Measurements from ENCODE around the gene COPS4.

DNA sequence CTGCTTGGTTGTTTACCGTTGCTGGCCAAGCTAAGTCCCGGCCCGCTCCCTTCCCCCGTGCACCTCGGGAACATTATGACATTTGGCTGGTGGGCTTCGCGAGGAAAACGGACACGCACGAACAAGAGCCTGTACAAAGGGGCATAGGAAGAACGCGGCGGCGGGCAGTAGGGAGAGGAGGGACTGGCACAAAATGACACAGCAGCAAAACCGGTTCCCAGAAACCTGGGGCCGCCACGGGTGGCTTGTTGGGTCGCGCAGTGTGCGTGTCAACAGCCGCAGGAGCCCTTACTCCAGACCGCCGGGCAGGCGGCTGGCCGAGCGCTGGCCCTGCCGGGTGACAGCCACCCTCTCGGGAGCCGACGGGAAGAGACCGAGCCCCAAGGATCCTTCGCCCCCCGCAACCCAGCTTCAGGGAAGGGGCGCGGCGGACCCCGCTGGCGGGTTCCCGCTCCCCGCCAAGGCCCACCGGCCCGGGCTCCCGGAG lies 22.7 kb upstream of the COPS4 start:
- TF ChIP-seq SP1 (IDR thresholded peaks at IDR 0.05) (no peak), SUZ12 (IDR thresholded peaks at IDR 0.05) (no peak), BHLHE40 (IDR thresholded peaks at IDR 0.05; ENCODE audit: borderline replicate concordance) (no peak), LEF1 (IDR thresholded peaks at IDR 0.05; ENCODE audit: borderline replicate concordance) (no peak), ELF4 (IDR thresholded peaks at IDR 0.05) (no peak), NFRKB (IDR thresholded peaks at IDR 0.05) (no peak), CTBP1 (IDR thresholded peaks at IDR 0.05; ENCODE audit: borderline replicate concordance) (no peak), ARNT (IDR thresholded peaks at IDR 0.05) (no peak), FOXA1 (IDR thresholded peaks at IDR 0.05) (no peak), FOXM1 (IDR thresholded peaks at IDR 0.05; ENCODE audit: borderline replicate concordance) (no peak)
- TF ChIP-seq, protein P1, sequence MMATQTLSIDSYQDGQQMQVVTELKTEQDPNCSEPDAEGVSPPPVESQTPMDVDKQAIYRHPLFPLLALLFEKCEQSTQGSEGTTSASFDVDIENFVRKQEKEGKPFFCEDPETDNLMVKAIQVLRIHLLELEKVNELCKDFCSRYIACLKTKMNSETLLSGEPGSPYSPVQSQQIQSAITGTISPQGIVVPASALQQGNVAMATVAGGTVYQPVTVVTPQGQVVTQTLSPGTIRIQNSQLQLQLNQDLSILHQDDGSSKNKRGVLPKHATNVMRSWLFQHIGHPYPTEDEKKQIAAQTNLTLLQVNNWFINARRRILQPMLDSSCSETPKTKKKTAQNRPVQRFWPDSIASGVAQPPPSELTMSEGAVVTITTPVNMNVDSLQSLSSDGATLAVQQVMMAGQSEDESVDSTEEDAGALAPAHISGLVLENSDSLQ (IDR thresholded peaks at IDR 0.05): no peak
